GM12864 (cell line): ENCODE data around the gene FGF23.

Source experiments
- DNase-seq: peaks from one replicate; pipeline ENCODE4 v3.0.0-alpha.2; 2011; ENCODE audit warnings: low read depth
- H3K4me3 ChIP-seq: 2 replicates; pipeline ENCODE4 v1.5.1; 2011; ENCODE audit warnings: mild to moderate bottlenecking, low read depth, low read length, control low read depth
- CTCF ChIP-seq: IDR thresholded peaks from 2 replicates; pipeline ENCODE4 v1.5.1; 2011; ENCODE audit warnings: low read depth, mild to moderate bottlenecking, moderate library complexity, low read length, control low read depth, inconsistent platforms; ENCODE audit errors: missing control alignments

Gene FGF23

GRCh38 chr12:4386801-4387200 lies 7.3 kb upstream of the FGF23 start:
- H3K4me3 ChIP-seq: no peak overlapping the region
- DNase-seq: no peak
- no peak for TF ChIP-seq CTCF

- no peak for DNase-seq
- H3K4me3 ChIP-seq: no peak overlapping the region
- TF ChIP-seq CTCF: peak; percentile 33
Measured at GRCh38 chr12:4383304-4383865, 3.9 kb upstream of the FGF23 start.

GRCh38 chr12:4380332-4380731 lies 820 bp upstream of the FGF23 start:
- H3K4me3 ChIP-seq: no peak overlapping the region
- TF ChIP-seq CTCF: no peak
- DNase-seq: no peak

GRCh38 chr12:4378772-4379171 lies 740 bp downstream of the FGF23 start:
- no peak for DNase-seq
- no peak overlapping the region for H3K4me3 ChIP-seq
- TF ChIP-seq CTCF: no peak

DNA sequence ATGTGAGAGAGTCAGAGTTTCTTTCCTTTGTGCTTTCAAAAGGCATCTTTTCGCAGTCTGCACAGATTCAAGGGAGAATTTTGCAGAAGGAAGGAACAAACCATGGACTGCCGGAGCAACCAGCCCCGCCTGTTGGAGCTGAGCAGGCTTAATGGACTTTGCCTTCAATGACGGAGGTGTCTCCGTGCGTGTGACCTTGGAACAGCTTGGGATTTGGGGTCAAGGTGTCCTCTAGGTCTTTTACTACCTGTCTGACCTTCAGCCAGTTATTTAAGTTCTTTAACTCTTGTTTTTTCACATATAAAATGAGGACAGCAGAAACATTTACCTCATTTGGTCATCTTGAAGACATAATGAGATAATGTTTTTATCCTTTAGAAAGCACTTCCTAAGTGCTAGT lies 4.1 kb downstream of the FGF23 start:
- no peak overlapping the region for H3K4me3 ChIP-seq
- no peak for DNase-seq
- TF ChIP-seq CTCF: no peak

GRCh38 chr12:4372653-4373052 lies 6.9 kb downstream of the FGF23 start:
- TF ChIP-seq CTCF: peak; percentile 2
- no peak for DNase-seq
- no peak overlapping the region for H3K4me3 ChIP-seq

- DNase-seq: no peak
- H3K4me3 ChIP-seq: no peak overlapping the region
- TF ChIP-seq CTCF: no peak
Measured at GRCh38 chr12:4370265-4370664, 9.2 kb downstream of the FGF23 start.
